Type B pancreatic cell (in vitro differentiated cells): ENCODE measurements around the gene SMCHD1. TPM values are rescaled to one million over a fixed set of nuclear protein-coding genes. Genes with fewer than 3 reads are reported as not detected.

ENCODE experiments used
- DNase-seq: peaks from one replicate; pipeline ENCODE4 v3.0.0; 2021; ENCODE audit warnings: mixed read lengths; ENCODE audit not compliant: unreplicated experiment; ENCODE audit errors: extremely low spot score
- H3K27ac Mint-ChIP-seq: 2 replicates; pipeline ENCODE4 v1.8.0; 2021; ENCODE audit warnings: mild to moderate bottlenecking, mixed read lengths
- H3K27me3 Mint-ChIP-seq: 2 replicates; pipeline ENCODE4 v1.8.0; 2021; ENCODE audit warnings: mixed read lengths
- H3K36me3 Mint-ChIP-seq: 2 replicates; pipeline ENCODE4 v1.8.0; 2021; ENCODE audit warnings: mixed read lengths
- H3K4me1 Mint-ChIP-seq: one replicate; pipeline ENCODE4 v1.8.0; 2021; ENCODE audit warnings: mixed read lengths; ENCODE audit not compliant: unreplicated experiment
- H3K4me3 Mint-ChIP-seq: 2 replicates; pipeline ENCODE4 v1.8.0; 2021; ENCODE audit warnings: mild to moderate bottlenecking, mixed read lengths
- H3K9me3 Mint-ChIP-seq: 2 replicates; pipeline ENCODE4 v1.8.0; 2021; ENCODE audit warnings: mixed read lengths
- CTCF ChIP-seq: fragments of 200-600 bp; sonication (generic); conservative IDR thresholded peaks from 2 replicates; pipeline ENCODE4 v1.5.0; 2021; ENCODE audit warnings: antibody characterized with exemption, mild to moderate bottlenecking
- total RNA-seq: library from RNA; stranded (reverse); gene quantifications from 2 replicates; pipeline ENCODE4 v1.2.1, GENCODE V29; 2021; ENCODE audit warnings: low replicate concordance

The SMCHD1 gene
- total RNA-seq, 1 donor from 2014 or later = 56.5 TPM

GRCh38 chr18:2635586-2635985, 19.9 kb upstream of the SMCHD1 start:
- Mint-ChIP-seq H3K4me1 (peaks cover 5% of the 10 kb centered on the region), H3K4me3 (no peak overlapping the region), H3K9me3 (no peaks in the 10 kb centered on the region), H3K27ac (no peak overlapping the region), H3K36me3 (no peaks in the 10 kb centered on the region), H3K27me3 (no peaks in the 10 kb centered on the region)
- no peak for TF ChIP-seq CTCF
- no peak for DNase-seq

GRCh38 chr18:2636126-2636631, 19.3 kb upstream of the SMCHD1 start:
- Mint-ChIP-seq H3K27me3 (no peaks in the 10 kb centered on the region), H3K4me1 (peaks cover 5% of the 10 kb centered on the region), H3K4me3 (no peak overlapping the region), H3K27ac (no peak overlapping the region), H3K36me3 (no peaks in the 10 kb centered on the region), H3K9me3 (no peaks in the 10 kb centered on the region)
- no peak for DNase-seq
- TF ChIP-seq CTCF = no peak

GRCh38 chr18:2641638-2642037, 13.9 kb upstream of the SMCHD1 start:
- no peak overlapping the region for H3K4me3 Mint-ChIP-seq
- H3K36me3 Mint-ChIP-seq = no peaks in the 10 kb centered on the region
- H3K27me3 Mint-ChIP-seq = peaks cover 2% of the 10 kb centered on the region
- no peak overlapping the region for H3K27ac Mint-ChIP-seq
- no peak for TF ChIP-seq CTCF
- DNase-seq = no peak
- no peaks in the 10 kb centered on the region for H3K9me3 Mint-ChIP-seq
- peaks cover 2% of the 10 kb centered on the region for H3K4me1 Mint-ChIP-seq

- Mint-ChIP-seq H3K27ac (no peak overlapping the region), H3K4me3 (no peak overlapping the region), H3K4me1 (no peaks in the 10 kb centered on the region), H3K27me3 (peaks cover 2% of the 10 kb centered on the region), H3K36me3 (no peaks in the 10 kb centered on the region), H3K9me3 (no peaks in the 10 kb centered on the region)
- DNase-seq = no peak
- TF ChIP-seq CTCF = no peak
Measured at GRCh38 chr18:2642771-2643170, 12.8 kb upstream of the SMCHD1 start.

GRCh38 chr18:2644535-2644934, 11.0 kb upstream of the SMCHD1 start:
- H3K4me1 Mint-ChIP-seq = no peaks in the 10 kb centered on the region
- no peak overlapping the region for H3K4me3 Mint-ChIP-seq
- H3K27ac Mint-ChIP-seq = no peak overlapping the region

More at GRCh38 chr18:2644535-2644934, 11.0 kb upstream of the SMCHD1 start:
- H3K36me3 Mint-ChIP-seq = no peaks in the 10 kb centered on the region
- peaks cover 2% of the 10 kb centered on the region for H3K27me3 Mint-ChIP-seq
- no peak for TF ChIP-seq CTCF
- H3K9me3 Mint-ChIP-seq = no peaks in the 10 kb centered on the region
- no peak for DNase-seq
